ENCODE data around the gene TMEM209.

The TMEM209 gene

DNA sequence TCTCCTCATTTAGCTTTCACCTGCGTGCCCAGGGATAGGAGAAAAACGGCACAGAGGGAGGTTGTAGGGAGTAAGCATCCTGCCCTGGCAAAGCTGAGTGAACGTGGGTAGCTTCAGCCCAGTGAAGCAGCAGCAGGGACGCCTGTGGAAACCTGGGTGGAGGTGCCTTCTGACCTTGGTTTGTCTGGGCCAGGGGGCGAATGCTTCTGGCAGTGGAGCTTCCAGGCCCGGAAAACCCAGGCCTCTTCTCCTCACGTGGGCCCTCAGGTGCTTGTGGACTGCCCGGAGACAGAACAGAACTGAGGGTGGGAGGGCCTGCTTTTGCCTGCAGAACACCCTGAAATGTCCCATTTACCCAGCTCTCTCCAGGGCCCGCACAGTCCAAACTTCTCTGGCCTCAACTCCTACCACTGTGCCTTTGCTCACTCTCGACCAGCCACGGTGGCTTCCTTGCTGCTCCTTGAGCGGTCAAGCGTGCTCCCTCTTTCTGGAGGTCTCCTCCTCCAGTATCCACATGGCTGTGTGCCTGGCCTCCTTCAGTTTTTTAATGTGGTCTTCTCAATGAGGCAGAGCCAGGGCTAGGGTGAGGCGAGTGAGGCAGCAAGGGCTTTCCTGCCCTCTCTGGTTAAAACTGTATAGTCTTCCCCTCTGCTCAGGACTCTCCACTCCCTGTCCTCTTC lies 62.4 kb downstream of the TMEM209 start:
- no peak overlapping the region for H3K4me3 ChIP-seq (ENCODE audit: extremely low read depth, insufficient read depth, low read length, poor library complexity, severe bottlenecking)
- H3K9me3 ChIP-seq (ENCODE audit: control insufficient read depth, low read length) = no peaks in the 10 kb centered on the region
- peaks cover 5% of the 10 kb centered on the region for H3K4me1 ChIP-seq (ENCODE audit: control insufficient read depth, insufficient read depth, low read length, poor library complexity, severe bottlenecking)
- H3K27ac ChIP-seq (ENCODE audit: low read depth, low read length, severe bottlenecking) = no peak overlapping the region
- H3K36me3 ChIP-seq (ENCODE audit: control insufficient read depth, insufficient read depth, low read length) = peaks cover 18% of the 10 kb centered on the region
- WGBS, 2 experiments (ENCODE audit: insufficient coverage in 2 of 2) = 93 to 94% methylated on average over 10 to 12 of the region's 14 CpGs

DNA sequence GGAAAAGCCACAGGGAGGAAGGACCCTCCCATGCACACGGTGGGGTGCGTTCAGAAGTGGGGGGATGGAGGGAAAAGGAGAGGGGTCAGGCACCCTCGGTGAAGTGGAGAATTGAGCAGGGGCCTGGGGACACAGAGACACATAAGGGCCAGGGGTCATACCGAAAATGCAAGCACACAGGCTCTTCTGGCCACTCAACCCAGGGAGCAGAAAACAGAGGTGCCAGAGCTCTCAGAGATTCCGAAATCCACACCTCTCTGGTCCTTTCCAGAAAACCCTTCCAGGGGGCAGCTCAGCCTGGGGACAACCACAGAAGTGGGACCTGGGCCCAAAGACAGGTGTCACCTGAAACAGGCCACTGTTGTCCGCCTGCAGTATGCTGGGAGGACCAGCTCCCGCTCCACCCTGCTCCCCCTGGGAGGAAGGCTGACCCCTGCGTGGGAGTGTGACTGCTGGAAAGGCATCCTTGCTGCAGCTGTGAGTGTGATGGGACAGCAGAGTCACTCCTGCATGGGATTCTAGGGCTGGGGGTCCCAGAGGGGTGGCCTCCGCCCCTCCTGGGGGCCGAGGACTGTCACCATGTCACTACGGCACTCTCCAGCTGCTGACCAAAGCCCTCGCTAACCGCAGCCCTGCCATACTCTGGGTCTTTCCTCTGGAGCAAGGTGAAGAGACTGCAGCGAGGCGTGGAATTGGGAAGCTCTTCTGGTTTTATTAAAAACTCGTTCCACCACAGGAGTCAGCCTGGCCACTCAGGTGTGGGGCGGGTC lies 63.1 kb downstream of the TMEM209 start:
- peaks cover 25% of the 10 kb centered on the region for H3K36me3 ChIP-seq (ENCODE audit: control insufficient read depth, insufficient read depth, low read length)
- no peak overlapping the region for H3K4me3 ChIP-seq (ENCODE audit: extremely low read depth, insufficient read depth, low read length, poor library complexity, severe bottlenecking)
- peaks cover 5% of the 10 kb centered on the region for H3K4me1 ChIP-seq (ENCODE audit: control insufficient read depth, insufficient read depth, low read length, poor library complexity, severe bottlenecking)
- no peak overlapping the region for H3K27ac ChIP-seq (ENCODE audit: low read depth, low read length, severe bottlenecking)
- 74 to 79% methylated on average over 14 to 17 of the region's 17 CpGs for WGBS, 2 experiments (ENCODE audit: insufficient coverage in 2 of 2)
- H3K9me3 ChIP-seq (ENCODE audit: control insufficient read depth, low read length) = no peaks in the 10 kb centered on the region

DNA sequence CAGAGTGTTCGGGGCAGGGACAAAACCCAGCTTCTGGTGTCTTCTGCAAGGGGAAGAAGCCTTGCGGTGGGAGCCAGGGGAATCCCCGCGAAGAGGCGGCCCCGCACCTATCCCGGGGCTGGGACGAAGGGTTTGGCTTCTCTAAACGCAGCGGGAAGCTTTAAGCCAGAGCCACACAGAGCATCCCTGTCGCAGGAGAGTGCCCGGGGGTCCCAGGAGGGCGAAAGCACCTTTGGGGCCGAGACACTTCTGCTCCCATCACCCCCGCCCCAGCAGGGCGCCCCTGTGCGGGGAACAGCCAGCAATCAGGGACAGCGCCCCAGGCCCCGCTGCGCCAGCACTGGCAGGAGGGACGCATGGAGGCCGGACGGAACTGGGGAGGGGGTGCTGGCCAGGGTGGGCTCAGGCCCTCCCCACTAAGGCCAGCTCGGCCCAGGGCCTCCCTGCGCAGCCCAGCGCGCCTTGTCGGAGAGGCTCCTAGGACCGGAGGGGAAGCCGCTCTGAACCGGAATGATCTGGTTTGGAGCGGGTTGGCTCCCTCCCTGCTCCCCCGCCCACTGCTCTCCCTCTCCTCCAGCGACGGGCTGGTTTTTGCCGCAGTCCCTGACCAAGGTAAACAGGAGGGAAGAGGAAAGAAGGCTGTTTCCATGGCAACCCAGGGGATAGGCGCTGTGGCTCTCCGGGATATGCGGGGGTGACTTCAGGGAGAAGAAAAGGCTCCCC lies 63.9 kb downstream of the TMEM209 start:
- Histone ChIP-seq H3K27ac (ENCODE audit: low read depth, low read length, severe bottlenecking) (peak overlapping the region; percentile 53), H3K36me3 (ENCODE audit: control insufficient read depth, insufficient read depth, low read length) (peaks cover 32% of the 10 kb centered on the region), H3K4me3 (ENCODE audit: extremely low read depth, insufficient read depth, low read length, poor library complexity, severe bottlenecking) (no peak overlapping the region), H3K4me1 (ENCODE audit: control insufficient read depth, insufficient read depth, low read length, poor library complexity, severe bottlenecking) (peaks cover 5% of the 10 kb centered on the region), H3K9me3 (ENCODE audit: control insufficient read depth, low read length) (no peaks in the 10 kb centered on the region)
- WGBS, 2 experiments (ENCODE audit: insufficient coverage in 2 of 2) = 48 to 57% methylated on average over 24 to 32 of the region's 39 CpGs

DNA sequence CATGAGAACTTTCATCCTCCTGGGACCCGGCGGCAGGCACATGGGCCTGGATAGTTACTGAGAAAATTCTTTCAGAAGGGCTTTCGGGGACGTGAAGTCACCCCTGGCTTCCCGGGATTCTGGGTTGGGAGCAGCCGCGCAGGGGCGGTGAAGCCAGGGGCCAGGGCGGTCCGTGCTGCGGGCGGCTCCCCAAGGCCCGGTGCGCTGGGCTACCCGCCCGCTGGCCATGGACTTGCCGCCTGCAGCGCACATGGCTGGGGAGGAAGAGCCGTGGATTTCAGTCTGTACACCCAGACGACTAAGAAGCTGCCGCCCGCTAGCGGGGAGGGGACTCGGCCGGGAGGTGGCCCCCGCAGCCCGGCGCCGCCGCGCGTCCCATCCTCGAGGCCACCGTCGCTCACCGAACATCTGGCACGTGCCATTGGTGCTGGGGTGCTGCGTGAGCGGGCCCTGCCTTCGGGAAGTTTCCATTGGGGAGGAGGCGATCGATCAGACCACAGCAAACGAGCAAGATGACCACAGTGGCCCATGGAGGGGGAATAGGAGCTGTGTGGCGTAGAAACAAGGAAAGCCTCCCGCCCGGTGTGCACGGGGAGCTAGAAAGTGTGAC lies 64.5 kb downstream of the TMEM209 start:
- no peak overlapping the region for H3K4me3 ChIP-seq (ENCODE audit: extremely low read depth, insufficient read depth, low read length, poor library complexity, severe bottlenecking)
- H3K27ac ChIP-seq (ENCODE audit: low read depth, low read length, severe bottlenecking) = no peak overlapping the region
- H3K9me3 ChIP-seq (ENCODE audit: control insufficient read depth, low read length) = no peaks in the 10 kb centered on the region
- H3K4me1 ChIP-seq (ENCODE audit: control insufficient read depth, insufficient read depth, low read length, poor library complexity, severe bottlenecking) = peaks cover 10% of the 10 kb centered on the region
- H3K36me3 ChIP-seq (ENCODE audit: control insufficient read depth, insufficient read depth, low read length) = peaks cover 36% of the 10 kb centered on the region
- WGBS, 2 experiments (ENCODE audit: insufficient coverage in 2 of 2) = 94 to 96% methylated on average over 46 to 47 of the region's 47 CpGs

DNA sequence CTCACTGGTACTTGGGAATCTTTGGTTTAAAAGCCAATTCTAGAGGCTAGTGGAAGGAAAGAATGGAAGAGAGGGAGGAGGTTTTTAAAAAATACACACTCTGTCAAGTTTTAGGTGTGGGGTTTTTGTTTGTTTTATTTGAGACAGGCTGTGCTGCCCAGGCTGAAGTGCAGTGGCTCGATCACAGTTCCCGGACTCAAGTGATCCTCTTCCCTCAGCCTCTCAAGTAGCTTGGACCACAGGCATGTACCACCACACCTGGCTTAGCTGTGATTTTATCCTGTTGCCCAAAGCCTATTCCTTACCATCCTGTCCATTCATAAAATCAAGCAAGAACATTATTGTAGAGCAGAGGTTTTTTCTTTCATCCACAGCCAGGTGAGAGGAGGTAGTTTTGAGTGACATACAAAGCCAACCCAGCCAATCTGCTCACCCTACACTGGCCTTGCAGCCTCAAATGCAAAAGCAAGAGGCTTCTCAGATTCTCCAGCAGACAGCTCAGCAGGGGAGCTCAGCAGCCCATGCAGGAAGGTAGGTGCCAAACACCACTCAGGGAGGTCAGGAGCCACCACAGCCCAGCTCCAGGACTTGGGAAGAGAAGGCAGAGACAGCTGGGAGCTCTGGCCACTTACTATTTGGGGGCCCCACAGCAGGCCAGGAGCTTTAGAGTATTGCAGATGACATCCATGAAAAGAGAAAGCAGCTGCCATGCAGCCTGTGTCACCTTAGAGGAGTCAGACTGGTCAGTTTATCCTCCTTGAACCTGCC lies 65.8 kb downstream of the TMEM209 start:
- Histone ChIP-seq H3K4me3 (ENCODE audit: extremely low read depth, insufficient read depth, low read length, poor library complexity, severe bottlenecking) (no peak overlapping the region), H3K9me3 (ENCODE audit: control insufficient read depth, low read length) (no peaks in the 10 kb centered on the region), H3K4me1 (ENCODE audit: control insufficient read depth, insufficient read depth, low read length, poor library complexity, severe bottlenecking) (peaks cover 16% of the 10 kb centered on the region), H3K36me3 (ENCODE audit: control insufficient read depth, insufficient read depth, low read length) (peaks cover 46% of the 10 kb centered on the region), H3K27ac (ENCODE audit: low read depth, low read length, severe bottlenecking) (no peak overlapping the region)
- WGBS, 2 experiments (ENCODE audit: insufficient coverage in 2 of 2) = 92 to 100% methylated on average over 1 to 2 of the region's 2 CpGs

DNA sequence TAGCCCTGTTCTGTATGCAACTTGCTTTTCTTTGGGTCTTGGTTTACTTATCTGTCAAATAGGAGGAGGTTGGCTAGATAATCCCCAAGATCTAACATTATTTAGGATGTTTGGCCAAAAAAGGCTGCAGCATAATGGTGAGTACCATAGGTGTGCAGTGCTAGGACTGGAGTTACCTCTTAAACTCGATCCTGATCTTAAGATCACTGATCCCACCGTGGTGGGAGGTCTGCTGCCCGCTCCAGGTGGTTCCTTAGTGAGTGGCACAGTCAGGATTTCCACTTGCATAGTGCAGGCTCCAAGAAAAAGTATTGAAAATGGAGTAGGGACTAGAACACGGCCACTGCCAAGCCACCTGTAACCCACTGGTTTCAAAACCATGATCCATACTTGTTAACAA lies 68.0 kb downstream of the TMEM209 start:
- Histone ChIP-seq H3K27ac (ENCODE audit: low read depth, low read length, severe bottlenecking) (no peak overlapping the region), H3K4me3 (ENCODE audit: extremely low read depth, insufficient read depth, low read length, poor library complexity, severe bottlenecking) (no peak overlapping the region), H3K4me1 (ENCODE audit: control insufficient read depth, insufficient read depth, low read length, poor library complexity, severe bottlenecking) (peaks cover 16% of the 10 kb centered on the region), H3K36me3 (ENCODE audit: control insufficient read depth, insufficient read depth, low read length) (peaks cover 53% of the 10 kb centered on the region), H3K9me3 (ENCODE audit: control insufficient read depth, low read length) (no peaks in the 10 kb centered on the region)
- WGBS, 2 experiments (ENCODE audit: insufficient coverage in 2 of 2) = 87 to 98% methylated on average over 3 of the region's 4 CpGs

DNA sequence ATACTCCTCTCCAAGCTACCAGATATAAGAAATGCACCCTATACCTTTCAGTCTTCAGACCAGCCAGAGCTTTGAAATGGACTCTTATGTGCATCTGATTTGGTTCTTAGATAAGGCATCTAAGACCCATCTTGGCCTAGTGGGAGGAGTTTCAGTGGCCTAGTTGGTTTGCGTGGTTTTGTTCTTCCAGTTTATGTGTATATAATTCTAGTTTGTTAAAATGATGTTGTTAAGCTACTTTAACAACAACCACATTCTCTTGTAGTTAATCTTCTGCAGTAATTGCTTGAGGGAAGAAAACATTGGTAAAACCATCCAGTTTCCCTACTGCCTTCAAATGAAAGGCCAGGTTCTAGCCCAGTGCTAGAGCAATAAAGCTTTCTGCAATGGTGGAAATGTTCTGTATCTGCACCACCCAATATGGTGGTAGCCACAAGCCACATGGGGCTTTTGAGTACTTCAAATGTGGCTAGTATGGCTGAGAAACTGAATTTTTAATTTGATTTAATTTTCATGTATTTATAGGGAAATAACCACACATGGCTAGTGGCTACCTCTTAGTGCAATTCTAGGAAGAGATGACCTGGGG lies 68.5 kb downstream of the TMEM209 start:
- Histone ChIP-seq H3K4me3 (ENCODE audit: extremely low read depth, insufficient read depth, low read length, poor library complexity, severe bottlenecking) (no peak overlapping the region), H3K9me3 (ENCODE audit: control insufficient read depth, low read length) (no peaks in the 10 kb centered on the region), H3K36me3 (ENCODE audit: control insufficient read depth, insufficient read depth, low read length) (peaks cover 55% of the 10 kb centered on the region), H3K27ac (ENCODE audit: low read depth, low read length, severe bottlenecking) (no peak overlapping the region), H3K4me1 (ENCODE audit: control insufficient read depth, insufficient read depth, low read length, poor library complexity, severe bottlenecking) (peaks cover 16% of the 10 kb centered on the region)
- no CpG with 5 or more reads among the region's 1 CpG for WGBS, 2 experiments (ENCODE audit: insufficient coverage in 2 of 2)

DNA sequence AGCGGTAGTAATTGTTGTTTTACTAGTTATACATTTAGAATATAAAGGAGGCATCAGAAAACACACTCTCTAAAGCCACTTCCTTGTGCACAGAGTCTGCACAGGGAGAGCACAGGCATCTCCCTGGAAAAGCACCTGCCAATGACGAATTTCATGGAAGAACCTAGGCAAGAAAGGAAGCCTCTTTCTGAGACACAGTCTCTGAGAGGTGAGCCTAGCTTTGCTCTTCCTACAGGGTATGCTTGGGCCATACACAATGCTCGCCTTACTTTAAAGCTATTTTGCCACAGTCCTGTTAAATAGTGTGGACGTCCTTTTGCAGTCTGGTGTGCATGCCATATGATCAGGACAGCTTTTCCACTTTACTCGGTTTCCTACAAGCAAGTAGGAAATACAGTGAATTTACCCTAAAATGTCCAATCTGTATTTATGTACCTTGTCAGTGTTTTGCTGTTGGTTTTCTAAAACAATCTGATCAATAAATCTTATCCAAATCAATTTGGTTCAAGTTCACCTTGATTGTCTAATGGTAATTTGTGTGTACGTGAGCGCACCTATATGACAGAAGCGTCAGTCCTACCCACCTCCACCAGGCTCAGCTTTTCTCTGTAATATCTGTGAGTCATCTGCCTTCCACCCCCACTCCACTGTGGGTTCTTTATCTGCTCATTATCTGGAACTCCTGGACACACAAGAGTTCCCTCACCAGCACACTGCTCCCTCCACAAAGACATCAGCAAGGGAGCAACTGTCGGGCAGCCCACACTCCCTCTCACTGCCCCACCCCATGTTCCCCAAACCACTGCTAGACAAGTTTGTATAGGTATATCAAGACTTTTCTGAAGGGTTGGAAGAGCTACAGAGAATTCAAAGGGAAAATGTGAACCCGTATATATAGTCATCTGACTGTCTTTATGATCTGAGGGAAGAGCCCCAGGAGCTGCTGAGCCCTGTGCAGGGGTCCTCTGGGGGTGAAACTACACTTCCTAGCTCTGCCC lies 69.7 kb downstream of the TMEM209 start:
- peaks cover 58% of the 10 kb centered on the region for H3K36me3 ChIP-seq (ENCODE audit: control insufficient read depth, insufficient read depth, low read length)
- H3K4me3 ChIP-seq (ENCODE audit: extremely low read depth, insufficient read depth, low read length, poor library complexity, severe bottlenecking) = no peak overlapping the region
- 96 to 98% methylated on average over 4 to 5 of the region's 10 CpGs for WGBS, 2 experiments (ENCODE audit: insufficient coverage in 2 of 2)
- peaks cover 12% of the 10 kb centered on the region for H3K4me1 ChIP-seq (ENCODE audit: control insufficient read depth, insufficient read depth, low read length, poor library complexity, severe bottlenecking)
- no peak overlapping the region for H3K27ac ChIP-seq (ENCODE audit: low read depth, low read length, severe bottlenecking)
- no peaks in the 10 kb centered on the region for H3K9me3 ChIP-seq (ENCODE audit: control insufficient read depth, low read length)

DNA sequence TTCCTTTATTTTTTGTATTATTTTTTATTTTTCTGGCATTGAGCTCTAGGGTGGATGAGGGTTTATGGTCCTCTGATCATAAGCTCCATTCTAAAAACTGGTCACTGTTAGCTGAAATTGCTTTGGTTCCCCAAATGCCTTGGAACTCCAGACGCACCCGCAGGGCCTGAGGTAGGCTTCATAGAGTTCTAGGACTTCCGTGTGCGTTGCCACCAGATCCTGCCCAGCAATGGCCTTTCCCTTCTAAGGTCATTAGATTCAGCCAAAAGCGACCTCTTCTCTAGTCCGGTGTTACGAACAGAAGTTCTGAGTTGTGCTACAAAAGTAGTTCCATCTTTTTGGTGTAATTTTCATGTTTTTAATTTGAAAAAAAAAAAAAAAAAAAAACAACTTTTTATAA lies 70.5 kb downstream of the TMEM209 start:
- H3K27ac ChIP-seq (ENCODE audit: low read depth, low read length, severe bottlenecking) = no peak overlapping the region
- H3K9me3 ChIP-seq (ENCODE audit: control insufficient read depth, low read length) = no peaks in the 10 kb centered on the region
- peaks cover 12% of the 10 kb centered on the region for H3K4me1 ChIP-seq (ENCODE audit: control insufficient read depth, insufficient read depth, low read length, poor library complexity, severe bottlenecking)
- WGBS, 2 experiments (ENCODE audit: insufficient coverage in 2 of 2) = 96 to 98% methylated on average over 4 of the region's 7 CpGs
- no peak overlapping the region for H3K4me3 ChIP-seq (ENCODE audit: extremely low read depth, insufficient read depth, low read length, poor library complexity, severe bottlenecking)
- peaks cover 62% of the 10 kb centered on the region for H3K36me3 ChIP-seq (ENCODE audit: control insufficient read depth, insufficient read depth, low read length)
